Measurements from ENCODE around the gene FUT7.

FUT7 gene

DNA sequence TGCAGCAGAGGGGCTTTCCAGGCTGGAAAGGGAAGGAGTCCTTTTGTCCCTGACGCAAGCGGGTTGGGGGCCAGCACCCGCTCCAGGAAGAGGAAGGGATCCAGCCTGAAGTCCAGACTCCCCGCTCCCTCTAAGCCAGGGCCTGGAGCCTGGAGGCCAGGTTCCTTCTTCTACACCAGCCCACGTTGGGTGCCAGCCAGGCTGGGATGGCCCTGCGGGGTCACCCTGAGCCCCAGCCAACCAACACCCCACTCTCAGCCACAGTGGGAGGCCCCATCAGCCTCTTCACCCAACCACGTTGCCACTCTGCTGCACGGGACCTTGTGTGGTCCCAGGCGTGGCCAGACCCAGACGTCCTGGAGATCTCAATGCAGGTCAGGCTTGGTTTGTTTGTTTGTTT lies 970 bp upstream of the FUT7 start:
- DNase-seq (ENCODE audit: low read depth in 2 of 2), result no peak

DNA sequence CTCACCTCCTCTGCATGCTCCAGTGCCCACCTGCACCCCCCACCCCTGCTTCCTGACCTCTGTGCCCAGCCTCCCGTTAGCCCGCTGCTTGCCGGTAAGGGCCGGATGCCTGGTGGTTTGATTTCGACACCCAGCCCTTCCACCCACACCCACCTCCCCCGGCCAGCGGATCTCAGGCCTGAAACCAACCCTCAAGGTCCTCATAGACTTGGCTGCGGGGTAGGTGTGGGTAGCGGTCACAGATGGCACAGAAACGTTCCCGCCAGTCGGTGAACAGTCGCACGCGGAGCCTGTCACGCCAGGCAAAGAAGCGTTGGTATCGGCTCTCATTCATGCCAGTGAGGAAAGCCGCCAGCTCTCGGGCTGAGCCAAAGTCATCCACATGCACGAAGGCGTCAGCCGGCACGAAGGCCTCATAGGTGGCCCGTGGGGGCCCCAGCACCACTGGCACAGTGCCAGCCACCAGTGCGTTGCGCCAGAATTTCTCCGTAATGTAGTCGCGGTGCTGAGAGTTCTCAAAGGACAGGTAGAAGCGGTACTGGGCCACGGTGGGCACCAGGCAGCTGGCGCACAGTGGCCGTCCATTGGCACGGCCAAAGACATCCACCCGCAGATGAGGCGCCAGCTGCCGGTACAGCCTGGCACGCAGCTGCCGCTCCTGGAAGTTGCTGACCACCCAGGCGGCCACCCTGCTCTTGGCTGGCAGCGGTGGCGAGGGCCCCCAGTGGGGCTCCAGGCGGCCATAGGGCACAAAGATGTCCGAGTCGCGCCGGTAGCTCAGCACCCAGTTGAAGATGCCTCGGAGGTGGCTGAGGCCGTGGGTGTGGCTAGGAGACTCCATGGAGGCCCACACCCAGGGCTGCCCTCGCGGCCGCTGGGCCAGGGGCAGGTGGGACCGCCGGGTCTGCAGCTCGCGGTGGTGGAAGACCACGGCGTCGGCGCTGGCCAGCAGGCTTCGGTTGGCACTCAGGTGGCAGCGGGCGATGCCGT lies 1.1 kb downstream of the FUT7 start:
- DNase-seq (ENCODE audit: low read depth in 2 of 2), result no peak

DNA sequence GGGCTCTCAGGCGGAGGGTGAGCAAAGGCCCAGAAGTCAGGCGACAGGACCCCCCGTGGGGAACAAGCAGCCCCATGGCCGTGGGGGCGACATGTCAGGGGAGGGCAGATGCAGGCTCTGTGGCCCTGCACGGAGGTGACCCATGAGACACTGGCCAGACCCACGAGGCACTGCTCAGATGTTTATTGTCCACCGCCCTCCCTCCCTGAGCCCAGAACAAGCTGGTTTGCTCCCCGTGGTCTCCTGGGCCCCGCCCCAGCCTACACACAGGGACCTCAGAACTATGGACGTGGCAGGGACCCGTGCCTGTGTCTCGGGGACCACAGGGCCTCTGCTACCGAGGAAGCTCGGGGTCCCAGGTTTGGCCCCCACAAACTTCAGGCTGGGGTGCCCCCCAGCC lies 1.9 kb downstream of the FUT7 start:
- no peak for DNase-seq (ENCODE audit: low read depth in 2 of 2)

DNA sequence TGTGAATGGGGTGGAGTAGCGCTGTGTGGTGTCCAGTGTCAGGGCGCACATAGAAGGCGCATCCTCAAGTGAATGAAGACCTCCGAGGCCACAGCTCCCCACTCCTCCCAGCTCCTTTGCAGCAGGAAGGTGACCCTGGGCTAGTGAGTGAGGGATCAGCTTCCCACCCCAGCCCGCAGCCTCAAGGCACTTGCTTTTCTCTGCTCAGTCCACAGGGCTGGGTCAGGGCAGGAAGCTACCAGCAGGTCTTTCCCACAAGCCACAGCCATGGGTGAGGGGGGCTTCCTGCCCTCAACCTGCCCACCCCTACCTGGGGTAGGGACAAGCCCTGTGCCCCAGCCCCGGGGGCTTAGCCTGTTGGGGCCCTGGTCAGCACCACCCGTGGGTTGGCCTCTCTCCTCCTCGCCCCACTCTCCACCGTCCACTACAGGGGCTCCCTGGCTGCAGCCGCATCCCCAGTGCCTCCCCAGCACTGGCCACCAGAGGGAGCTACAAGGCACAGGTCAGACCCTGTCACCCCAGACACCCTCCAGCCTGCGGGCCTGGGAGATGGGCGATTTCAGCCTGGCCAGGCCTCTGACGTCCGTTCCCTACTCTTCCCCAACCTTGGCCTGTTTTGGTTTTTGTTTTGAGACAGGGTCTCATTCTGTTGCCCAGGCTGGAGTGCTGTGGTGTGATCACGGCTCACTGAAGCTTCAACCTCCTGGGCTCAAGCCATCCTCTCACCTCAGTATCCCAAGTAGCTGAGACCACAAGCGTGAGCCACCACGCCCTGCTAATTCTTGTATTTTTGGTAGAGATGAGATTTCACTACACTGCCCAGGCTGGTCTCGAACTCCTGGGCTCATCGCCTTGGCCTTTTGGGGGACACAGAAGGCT lies 2.6 kb downstream of the FUT7 start:
- DNase-seq (ENCODE audit: low read depth in 2 of 2), result no peak

DNA sequence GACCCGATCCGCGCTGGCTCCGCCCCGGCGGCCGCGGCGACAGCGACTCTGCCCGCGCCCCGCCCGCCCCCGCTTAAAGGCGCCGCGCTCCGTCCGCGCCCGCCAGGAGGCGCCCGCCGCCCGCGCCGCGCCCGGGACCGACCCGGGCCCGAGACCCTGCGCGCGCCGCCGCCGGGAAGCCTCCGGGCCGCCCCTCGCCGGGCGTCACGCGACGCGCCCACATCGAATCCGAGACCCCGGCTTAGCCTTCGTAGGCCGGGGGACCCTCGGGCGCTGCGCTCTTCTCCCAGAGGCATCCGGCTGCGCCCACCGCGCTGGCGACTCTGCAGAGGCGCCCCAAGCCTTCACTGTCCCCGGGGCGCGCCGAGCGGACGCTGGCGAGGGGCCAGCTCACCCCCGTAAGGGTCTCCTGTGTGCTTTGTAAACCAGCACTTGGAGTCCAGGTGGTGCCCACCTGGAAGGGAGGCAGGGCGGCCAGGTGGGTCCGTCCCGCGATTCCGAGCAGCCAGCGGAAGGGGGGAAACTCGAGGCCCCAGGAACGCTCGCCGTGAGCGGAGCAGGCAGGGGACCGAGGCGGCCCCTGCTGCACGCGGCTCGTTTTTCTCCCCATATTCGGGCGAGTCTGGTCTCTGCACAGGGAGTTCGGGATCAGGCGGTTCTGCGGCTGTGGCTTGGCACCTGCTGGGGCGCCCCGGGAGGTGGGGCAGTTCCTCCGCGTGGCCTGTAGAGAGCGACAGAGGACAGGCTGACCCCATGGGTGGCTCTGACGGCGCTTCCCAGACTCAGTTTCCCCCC lies 3.4 kb downstream of the FUT7 start:
- no peak for DNase-seq (ENCODE audit: low read depth in 2 of 2)

DNA sequence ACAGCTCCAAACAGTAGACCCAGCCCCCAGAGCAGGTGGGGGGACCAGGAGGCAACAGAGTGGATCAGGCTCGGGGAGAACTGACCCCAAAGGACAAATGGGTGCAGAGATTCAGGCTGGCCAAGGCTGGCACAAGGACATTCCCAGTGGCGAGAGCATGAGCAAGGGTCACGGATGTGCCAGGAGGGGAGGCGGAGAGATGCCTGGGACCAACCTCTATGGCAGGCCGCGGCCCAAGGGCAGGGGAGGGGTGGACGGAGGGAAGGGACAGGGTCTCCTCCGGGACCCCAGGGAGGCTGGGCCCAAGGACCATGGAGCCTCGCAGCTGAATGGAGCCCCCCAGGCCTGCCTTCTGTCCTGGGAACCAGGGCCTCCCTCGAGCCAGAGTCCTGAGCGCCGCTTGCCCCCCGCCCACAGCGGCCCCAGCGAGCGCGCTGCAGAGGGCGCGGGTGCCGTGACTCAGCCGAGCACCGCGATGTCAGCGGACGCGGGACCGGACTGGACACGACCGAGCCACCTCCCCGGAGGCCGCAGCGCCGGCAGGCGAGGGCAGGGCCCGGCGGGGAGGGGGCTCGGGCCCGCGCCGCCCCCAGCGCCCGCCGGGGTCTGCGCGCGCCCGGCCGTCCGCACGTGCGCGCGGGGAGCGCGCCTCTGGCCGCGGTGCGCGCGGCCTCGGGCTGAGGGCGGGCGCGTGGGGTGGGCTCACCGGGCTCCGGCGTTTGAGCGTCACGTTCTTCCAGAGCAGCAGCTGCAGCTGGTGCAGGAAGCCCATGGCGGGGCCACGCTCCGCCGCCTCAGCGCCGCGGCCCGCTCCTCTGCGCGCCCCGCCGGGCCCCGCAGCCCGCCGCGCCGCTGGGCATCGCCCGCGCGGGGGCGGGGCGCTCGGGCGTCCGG lies 4.3 kb downstream of the FUT7 start, which contains the start of gene ABCA2:
Gene ABCA2, minus strand, starts transcription at position 869 of the 894 bp plus-strand sequence. Its CDS starts 97 bp downstream, at position 772.
- DNase-seq (ENCODE audit: low read depth in 2 of 2), result no peak

DNA sequence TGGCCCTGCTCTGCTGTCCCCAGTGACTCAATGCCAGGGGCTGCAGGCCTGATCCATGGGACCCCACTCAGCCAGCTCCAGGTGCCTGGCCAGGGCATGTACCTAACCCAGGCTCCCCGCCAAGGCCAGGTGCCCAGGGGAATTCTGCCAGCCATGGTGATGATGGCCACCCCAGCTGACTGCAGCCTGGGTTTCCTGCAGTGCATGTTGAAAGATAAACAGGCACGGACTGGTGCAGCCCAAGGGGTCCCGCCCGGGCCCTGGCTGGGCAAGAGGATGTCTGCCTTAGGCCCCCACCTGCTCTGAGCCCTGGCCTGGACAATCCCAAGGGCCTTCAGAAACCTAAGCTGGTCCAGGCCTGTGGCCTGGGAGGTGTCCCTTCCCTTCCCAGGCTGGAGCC lies 5.1 kb downstream of the FUT7 start:
- DNase-seq (ENCODE audit: low read depth in 2 of 2), result no peak

DNA sequence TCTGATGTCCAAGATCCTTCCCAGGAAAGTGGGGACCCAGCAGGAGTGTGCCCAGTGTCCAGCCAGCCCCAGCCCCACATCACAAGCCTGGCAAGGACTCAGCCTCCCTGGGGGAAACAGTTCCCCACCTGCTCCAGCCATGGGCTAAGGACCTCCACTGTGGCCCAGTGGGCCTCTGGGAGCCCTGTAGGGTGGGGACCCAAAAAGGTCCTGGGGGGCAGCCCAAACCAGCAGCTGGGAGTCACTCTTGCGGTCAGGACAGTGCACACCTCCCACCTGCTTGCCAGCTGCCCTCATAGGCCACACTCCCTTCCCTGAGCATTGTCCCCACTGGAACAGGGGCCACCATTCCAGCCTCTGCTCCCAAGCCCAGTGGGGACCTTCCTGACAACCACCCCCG lies 5.5 kb downstream of the FUT7 start:
- DNase-seq (ENCODE audit: low read depth in 2 of 2), result no peak

DNA sequence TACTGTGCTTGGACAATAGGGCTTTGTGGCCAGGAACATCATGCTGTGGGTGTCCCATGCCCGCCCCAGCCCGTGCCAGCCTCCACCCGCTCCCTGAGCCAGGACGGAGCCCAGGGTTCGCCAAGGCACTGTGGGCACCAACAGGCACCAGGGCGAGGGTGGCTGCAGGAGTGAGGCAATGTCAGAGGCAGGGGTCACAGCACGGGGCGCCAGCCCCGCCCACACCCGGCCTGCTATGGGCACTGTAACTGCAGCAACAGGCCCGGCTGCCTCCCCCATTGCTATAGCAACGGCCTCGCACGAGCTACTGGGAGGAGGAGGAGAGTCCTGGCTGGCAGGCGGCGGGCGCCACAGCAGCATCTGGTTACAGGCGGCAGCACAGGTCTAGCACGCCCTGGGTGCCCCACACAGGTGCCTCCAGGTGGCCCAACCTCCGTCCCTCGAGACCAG lies 6.3 kb downstream of the FUT7 start:
- DNase-seq (ENCODE audit: low read depth in 2 of 2), result no peak

DNA sequence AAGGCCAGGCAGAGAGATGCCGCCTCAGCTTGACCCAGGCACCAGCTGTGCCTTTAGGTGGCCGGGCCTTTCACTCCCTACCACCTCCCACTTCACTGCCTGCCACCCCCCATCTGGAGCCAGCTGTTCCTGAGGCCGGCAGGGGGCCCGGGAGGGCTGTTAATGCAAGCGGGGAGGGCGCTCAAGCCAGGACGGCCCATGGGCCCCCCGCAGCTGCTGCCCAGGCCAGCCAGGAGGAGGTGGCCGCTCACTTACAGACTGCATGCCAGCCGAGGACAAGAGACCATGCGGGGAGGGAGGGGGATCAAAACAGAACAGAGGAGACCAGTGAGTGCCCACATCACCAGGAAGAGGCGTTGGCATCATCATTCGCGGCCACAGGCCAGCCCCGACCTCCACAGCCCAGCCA lies 8.3 kb downstream of the FUT7 start:
- DNase-seq (ENCODE audit: low read depth in 2 of 2), result no peak

DNA sequence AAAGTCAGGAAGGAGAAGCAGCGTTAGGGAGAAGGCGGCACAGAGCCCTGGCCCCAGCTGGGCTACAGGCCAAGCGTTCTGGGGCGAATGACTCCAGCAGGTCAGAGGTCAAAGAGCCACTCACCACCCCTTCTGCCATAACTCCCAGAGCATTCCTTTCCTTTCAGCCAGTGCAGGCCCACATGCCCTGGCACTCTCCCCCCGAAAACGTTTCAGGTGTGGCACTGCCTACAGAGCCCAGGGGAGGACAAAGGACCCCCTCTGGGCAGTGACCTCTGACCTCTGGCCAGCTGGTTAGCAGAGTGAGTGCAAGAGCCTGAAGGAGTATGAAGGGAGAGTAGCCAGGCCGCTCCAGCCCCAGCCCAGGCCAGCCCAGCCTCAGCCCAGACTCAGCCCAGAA lies 8.7 kb downstream of the FUT7 start:
- DNase-seq (ENCODE audit: low read depth in 2 of 2), result no peak

DNA sequence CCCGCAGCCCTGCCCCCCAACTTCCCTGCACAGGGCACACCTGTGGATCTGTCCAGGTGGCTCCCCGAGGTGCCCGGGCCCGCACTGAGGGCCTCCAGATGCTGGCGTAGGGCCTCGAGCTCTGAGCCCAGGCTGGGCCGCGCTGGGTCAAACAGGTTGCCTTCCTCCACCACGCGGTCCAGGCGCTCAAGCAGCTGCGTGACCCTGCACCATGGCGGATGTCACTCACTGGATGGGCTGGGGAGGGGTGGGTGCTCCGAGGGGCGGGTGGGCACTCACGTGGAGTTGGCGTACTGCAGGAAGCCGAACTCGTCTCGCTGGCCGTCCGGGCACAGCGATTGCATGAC lies 9.3 kb downstream of the FUT7 start:
- no peak for DNase-seq (ENCODE audit: low read depth in 2 of 2)

DNA sequence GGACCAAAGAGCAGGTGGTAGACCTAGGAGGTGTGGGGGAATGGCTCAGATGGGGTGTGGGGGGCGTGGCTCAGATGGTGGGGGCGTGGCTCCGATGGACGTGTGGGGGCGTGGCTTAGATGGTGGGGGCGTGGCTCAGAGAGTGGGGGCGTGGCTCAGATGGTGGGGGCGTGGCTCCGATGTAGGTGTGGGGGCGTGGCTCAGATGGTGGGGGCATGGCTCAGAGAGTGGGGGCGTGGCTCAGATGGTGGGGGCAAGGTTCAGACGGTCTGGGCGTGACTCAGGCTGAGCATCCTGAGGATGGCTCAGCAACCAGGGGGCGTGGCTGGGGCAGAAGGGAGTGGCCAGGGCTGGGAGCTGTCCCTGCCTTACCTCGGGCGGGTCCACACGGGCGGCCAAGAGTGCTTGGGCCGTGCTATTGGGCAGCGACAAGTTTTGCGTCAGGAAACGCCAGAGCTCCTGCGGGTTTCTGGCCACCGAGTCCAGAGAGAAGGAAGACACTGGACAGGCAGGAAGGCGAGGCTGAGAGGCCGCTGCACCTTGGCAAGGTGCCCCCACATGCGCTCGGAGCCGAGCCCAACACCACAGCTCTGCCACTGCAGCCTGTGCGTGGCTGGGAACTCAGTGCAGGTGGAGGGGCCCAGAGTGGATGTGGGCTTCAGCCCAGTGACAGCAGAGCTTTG lies 9.8 kb downstream of the FUT7 start:
- DNase-seq (ENCODE audit: low read depth in 2 of 2), result no peak

DNA sequence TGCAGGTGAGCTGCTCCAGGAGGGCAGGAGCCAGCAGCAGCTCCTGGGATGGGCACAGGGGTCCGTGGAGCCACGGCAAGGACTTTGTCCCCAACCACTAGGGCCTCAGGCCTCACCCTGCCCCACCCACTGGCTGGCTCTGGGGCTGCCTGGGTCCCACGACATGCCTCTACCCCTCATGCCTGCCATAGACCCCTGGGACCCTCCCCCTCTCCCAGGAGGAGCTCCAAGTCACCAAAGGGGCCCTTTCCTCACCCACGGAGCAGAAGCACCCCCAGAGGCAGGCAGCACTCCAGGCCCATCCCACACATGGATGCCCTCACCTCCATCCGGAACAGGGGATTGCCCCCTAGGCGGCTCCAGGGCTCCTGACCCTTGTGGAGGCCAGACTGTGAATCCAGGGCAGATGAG lies 10.3 kb downstream of the FUT7 start:
- DNase-seq (ENCODE audit: low read depth in 2 of 2), result no peak

DNA sequence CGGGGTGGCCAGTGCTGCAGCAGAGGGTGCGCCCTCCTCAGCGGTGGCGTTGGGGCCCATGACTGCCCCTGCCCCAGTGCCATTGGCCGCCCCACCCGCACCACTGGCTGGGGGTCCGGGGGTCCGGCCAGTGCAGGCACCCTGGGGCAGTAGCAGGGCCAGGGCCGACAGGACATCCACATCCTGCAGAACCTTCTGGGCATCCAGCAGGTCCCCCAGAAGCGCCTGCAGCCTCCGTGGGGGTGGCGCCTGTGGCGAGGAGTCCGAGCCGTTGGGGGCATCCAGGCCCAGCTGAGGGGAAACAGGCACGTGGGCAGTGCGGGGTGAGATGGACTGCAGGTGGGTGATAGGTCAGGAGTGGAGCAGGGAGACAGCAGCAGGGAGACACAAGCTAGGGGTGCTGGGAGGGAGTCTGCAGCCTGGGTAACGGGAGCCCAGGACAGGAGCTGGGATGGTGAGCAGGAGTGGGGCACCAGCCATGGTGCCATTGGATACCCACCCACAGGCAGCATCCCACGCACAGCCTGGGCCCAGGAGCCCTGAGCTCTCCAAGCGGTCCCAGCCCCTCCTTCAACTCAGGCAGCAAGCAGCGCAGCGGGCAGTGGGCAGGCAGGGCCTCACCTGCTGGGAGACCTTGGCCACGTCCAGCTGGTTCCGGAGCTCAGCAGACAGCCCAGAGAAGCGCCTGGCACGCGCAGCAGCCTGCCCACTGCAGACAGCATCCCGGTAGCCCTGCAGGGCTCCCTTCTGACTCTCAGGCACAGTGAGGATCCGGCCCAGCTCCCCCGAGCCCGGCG lies 10.9 kb downstream of the FUT7 start:
- no peak for DNase-seq (ENCODE audit: low read depth in 2 of 2)

DNA sequence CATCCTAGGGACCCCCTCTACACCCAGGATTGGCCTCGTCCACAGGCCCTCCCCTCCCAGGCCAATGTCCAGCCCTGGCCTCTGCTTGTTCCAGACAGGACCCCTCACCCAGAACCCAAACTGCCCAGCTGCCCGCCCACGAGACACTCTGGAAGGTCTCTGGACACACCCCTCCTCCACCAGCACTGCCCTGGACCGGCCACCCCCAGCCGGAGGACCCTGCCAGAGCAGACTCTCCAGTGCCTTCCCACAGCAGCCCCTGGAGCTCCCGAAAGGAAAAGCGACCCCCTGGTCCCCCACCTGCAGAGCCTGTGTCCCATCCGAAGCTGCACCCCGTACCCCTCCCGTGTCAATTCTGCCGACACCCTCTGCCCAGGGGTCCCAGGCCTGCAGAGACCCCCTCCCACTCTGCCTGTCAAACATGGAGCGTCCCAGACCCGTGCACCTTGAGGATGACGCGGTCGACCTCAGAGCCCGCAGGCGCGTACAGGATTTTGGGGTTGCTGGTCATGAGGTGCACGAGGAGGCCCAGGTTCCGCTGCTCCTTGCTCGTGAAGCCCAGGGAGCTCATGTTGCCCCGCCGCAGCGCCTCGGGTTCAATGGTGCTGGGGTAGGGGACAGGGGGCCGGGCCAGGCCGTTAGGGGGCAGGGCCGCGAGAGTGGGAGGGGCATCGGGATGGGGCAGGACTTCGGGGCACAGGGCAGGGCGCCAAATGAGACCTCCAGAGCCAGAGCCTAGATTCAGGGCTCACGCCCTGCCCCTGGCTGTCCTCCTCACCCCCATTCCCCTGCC lies 11.8 kb downstream of the FUT7 start:
- no peak for DNase-seq (ENCODE audit: low read depth in 2 of 2)

DNA sequence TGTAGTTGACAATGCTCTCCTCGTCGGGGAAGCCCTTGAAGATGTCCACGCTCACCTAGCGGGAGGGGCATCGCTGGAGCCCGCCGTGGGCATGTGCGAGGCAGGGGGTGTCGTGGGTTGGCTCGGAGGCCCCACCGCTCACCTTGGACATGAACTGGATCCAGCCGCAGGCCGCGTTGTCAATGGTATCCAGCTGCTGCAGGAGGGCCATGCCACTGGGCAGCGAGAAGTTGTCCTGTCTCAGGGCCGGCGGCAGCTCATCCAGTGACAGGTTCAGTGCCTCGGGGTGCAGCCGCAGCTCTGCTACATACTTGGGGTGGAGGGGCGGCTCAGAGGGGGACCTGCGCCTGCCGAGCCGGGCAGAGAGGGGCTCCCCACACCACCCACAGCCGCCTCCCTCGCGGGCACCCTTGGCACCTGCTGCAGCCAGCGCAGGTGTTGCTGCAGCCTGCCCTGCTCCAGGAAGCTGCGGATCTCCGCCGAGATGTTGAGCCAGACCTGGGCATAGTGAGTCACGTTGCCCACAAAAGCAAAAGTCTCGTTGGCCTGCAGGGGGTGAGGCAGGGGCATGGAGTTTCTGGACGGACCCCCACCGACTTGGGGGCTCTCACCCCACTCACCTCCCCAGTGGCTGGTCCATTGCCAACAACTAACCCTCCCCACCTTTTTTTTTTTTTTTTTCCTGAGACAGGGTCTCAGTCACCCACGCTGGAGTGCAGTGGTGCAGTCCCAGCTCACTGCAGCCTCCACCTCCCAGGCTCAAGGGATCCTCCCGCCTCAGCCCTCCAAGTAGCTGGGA lies 12.9 kb downstream of the FUT7 start:
- DNase-seq (ENCODE audit: low read depth in 2 of 2), result no peak
